H1 (cell line): ENCODE results near the gene AQP7.
"Not testable (repeated sequence)": the region's sequence is repeated elsewhere in the genome, so short reads cannot be mapped to it uniquely, and the experiment has no call there.

Experiments
- EZH2 ChIP-seq: fragments of 200-600 bp; sonication (generic); IDR thresholded peaks from 2 replicates; pipeline ENCODE4 v1.7.1; 2012; ENCODE audit warnings: low read depth, mild to moderate bottlenecking, moderate library complexity, low read length, inconsistent platforms; ENCODE audit not compliant: severe bottlenecking
- KDM1A ChIP-seq: fragments of 200-600, 300-600 bp; sonication (generic); IDR thresholded peaks from 2 replicates; pipeline ENCODE4 v1.7.1; 2016; ENCODE audit warnings: mild to moderate bottlenecking, low read length, borderline replicate concordance
- POLR2A ChIP-seq, 2 experiments: IDR thresholded peaks; 1 replicate in 1 of 2; 2 replicates in 1 of 2; pipeline ENCODE4 v1.6.1; 2011; ENCODE audit warnings: low read depth in 2 of 2, low read length in 2 of 2, mild to moderate bottlenecking in 2 of 2; ENCODE audit errors: control extremely low read depth in 1 of 2
- RAD21 ChIP-seq, 2 experiments: IDR thresholded peaks in 1 of 2; conservative IDR thresholded peaks in 1 of 2; 2 replicates each; pipeline ENCODE4 v1.6.1; 2011; ENCODE audit warnings: low read depth in 2 of 2, low read length in 2 of 2, improper control_type of control experiment in 1 of 2, inconsistent platforms in 1 of 2, mild to moderate bottlenecking in 1 of 2, moderate library complexity in 1 of 2
- TF ChIP-seq, protein P1 (sequence below), 3 experiments: IDR thresholded peaks; 1 replicate in 2 of 3; 2 replicates in 1 of 3; pipeline versions ENCODE4 v1.5.1 to v1.6.1; 2011; ENCODE audit warnings: low read length in 3 of 3, mild to moderate bottlenecking in 3 of 3, inconsistent platforms in 2 of 3, low read depth in 1 of 3, moderate library complexity in 1 of 3; ENCODE audit not compliant: insufficient read depth in 1 of 3; ENCODE audit errors: control extremely low read depth in 1 of 3

DNA sequence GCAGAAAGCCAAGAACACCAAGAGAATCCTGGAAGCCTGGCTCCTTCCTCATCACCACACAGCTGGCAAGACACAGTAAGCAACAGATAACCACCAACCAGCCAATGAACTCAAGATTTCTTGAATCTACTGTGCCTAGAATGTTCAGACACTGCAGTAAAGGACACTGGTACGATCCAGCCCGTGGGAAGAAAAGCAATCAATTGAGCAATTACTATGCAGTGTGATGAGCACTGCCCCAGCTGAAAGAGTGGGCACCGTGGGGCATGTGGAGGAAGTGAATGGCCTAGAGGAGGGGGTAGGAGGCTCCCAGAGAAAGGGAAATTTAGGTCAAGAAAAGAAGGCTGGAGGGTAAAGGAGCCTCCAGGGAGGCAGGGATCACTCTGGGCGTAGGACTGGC, 4.6 kb downstream of the AQP7 start:
- TF ChIP-seq EZH2; KDM1A; POLR2A (IDR thresholded peaks at IDR 0.05; ENCODE audit: control extremely low read depth in 1 of 2, low read depth in 2 of 2, low read length in 2 of 2); RAD21 (IDR thresholded peaks at IDR 0.05 in 1 of 2, conservative IDR thresholded peaks at IDR 0.05 in 1 of 2; ENCODE audit: low read depth in 2 of 2, low read length in 2 of 2): not testable (repeated sequence)
- TF ChIP-seq, protein P1, sequence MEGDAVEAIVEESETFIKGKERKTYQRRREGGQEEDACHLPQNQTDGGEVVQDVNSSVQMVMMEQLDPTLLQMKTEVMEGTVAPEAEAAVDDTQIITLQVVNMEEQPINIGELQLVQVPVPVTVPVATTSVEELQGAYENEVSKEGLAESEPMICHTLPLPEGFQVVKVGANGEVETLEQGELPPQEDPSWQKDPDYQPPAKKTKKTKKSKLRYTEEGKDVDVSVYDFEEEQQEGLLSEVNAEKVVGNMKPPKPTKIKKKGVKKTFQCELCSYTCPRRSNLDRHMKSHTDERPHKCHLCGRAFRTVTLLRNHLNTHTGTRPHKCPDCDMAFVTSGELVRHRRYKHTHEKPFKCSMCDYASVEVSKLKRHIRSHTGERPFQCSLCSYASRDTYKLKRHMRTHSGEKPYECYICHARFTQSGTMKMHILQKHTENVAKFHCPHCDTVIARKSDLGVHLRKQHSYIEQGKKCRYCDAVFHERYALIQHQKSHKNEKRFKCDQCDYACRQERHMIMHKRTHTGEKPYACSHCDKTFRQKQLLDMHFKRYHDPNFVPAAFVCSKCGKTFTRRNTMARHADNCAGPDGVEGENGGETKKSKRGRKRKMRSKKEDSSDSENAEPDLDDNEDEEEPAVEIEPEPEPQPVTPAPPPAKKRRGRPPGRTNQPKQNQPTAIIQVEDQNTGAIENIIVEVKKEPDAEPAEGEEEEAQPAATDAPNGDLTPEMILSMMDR (IDR thresholded peaks at IDR 0.05; ENCODE audit: control extremely low read depth in 1 of 3, insufficient read depth in 1 of 3, low read depth in 1 of 3, low read length in 3 of 3): not testable (repeated sequence)
